ENCODE results near the gene ST8SIA1. TPM values are rescaled to one million over a fixed set of nuclear protein-coding genes. Genes with fewer than 3 reads are reported as not detected.

The ST8SIA1 gene
- total RNA-seq, 2 experiments from 2014 or later: not detected

DNA sequence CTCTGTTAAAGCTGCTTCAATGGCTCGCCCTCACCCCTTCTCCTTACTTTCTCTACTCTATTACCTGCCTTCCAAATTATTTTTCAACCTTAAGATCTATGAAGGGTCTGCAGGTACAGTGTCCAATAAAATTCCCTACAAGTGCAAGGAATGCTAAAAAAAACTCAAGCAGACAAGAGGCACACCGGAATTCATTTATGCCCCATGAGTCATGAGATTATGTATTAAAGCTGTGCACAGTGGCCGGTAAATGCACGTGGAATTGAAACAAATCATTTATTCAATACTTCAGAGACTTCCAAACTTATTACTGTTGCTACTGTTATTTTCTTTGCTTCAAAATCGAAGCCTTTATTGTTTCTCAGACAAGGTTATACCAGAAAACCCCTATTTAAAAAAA is 68.4 kb downstream of the ST8SIA1 start:
- intact Hi-C loops (cut with micrococcal nuclease; ENCODE audit: unreplicated experiment): no loop called here
- H3K9me2 ChIP-seq (ENCODE audit: insufficient read depth, low read length): no peaks in the 10 kb centered on the region
- H3K4me2 ChIP-seq (ENCODE audit: low read length): no peak overlapping the region
- no peaks in the 10 kb centered on the region for H4K20me1 ChIP-seq (ENCODE audit: insufficient read depth, low read length)
- no peak overlapping the region for H3K27ac ChIP-seq (ENCODE audit: low read depth, low read length, poor library complexity, severe bottlenecking)
- no peak for DNase-seq (ENCODE audit: low spot score)
- no peaks in the 10 kb centered on the region for H3K79me2 ChIP-seq (ENCODE audit: insufficient read depth, low read depth, low read length)
- H3K9me3 ChIP-seq (ENCODE audit: low read length): no peaks in the 10 kb centered on the region
- BruUV-seq (replicated peaks): no TSS peak
- CTCF ChIA-PET (ENCODE audit: unreplicated experiment): no interaction called here
- POLR2A ChIA-PET: no interaction called here
- no peak overlapping the region for H2AFZ ChIP-seq (ENCODE audit: low read length)
- H3K4me1 ChIP-seq (ENCODE audit: insufficient read depth, low read length, poor library complexity, severe bottlenecking): no peaks in the 10 kb centered on the region
- H3K36me3 ChIP-seq (ENCODE audit: insufficient read depth, low read length): no peaks in the 10 kb centered on the region
- no peak for TF ChIP-seq EZH2phosphoT487 (IDR thresholded peaks at IDR 0.05; ENCODE audit: borderline replicate concordance, low read depth, low read length)
- TF ChIP-seq CTCF (conservative IDR thresholded peaks at IDR 0.05; ENCODE audit: low read length): no peak
- H3K4me3 ChIP-seq (ENCODE audit: low read depth, low read length, poor library complexity, severe bottlenecking): no peak overlapping the region

DNA sequence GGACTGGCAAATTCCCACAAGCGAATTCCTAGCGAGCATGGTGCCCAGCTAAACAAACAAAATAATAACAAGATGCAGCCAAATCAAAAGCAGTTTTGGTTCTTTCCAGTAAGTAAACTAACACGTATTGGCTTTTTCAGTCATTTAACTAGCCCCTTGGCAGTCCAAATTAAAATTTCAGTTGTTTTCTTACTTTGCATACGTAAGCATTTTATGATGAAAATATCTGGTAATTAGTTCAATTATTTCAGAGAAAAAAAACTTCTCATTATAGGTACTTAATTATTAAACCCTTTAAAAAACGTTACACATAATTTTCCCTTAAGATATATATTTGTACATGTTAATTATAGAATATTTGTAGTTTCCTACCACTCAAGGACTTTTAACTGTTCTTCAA is 70.1 kb downstream of the ST8SIA1 start:
- Histone ChIP-seq H3K36me3 (ENCODE audit: insufficient read depth, low read length) (no peaks in the 10 kb centered on the region), H4K20me1 (ENCODE audit: insufficient read depth, low read length) (no peaks in the 10 kb centered on the region), H2AFZ (ENCODE audit: low read length) (no peak overlapping the region), H3K9me3 (ENCODE audit: low read length) (no peaks in the 10 kb centered on the region), H3K79me2 (ENCODE audit: insufficient read depth, low read depth, low read length) (no peaks in the 10 kb centered on the region), H3K9me2 (ENCODE audit: insufficient read depth, low read length) (no peaks in the 10 kb centered on the region), H3K4me3 (ENCODE audit: low read depth, low read length, poor library complexity, severe bottlenecking) (no peak overlapping the region), H3K4me2 (ENCODE audit: low read length) (no peak overlapping the region), H3K27ac (ENCODE audit: low read depth, low read length, poor library complexity, severe bottlenecking) (no peak overlapping the region), H3K4me1 (ENCODE audit: insufficient read depth, low read length, poor library complexity, severe bottlenecking) (no peaks in the 10 kb centered on the region)
- TF ChIP-seq EZH2phosphoT487 (IDR thresholded peaks at IDR 0.05; ENCODE audit: borderline replicate concordance, low read depth, low read length): no peak
- no peak for TF ChIP-seq CTCF (conservative IDR thresholded peaks at IDR 0.05; ENCODE audit: low read length)
- ChIA-PET POLR2A (interaction anchor here (0.6 kb wide), 1 partner anchor 584 kb away, joined by 3 read pairs; no protein-coding TSS in a partner anchor), CTCF (ENCODE audit: unreplicated experiment) (no interaction called here)
- no peak for DNase-seq (ENCODE audit: low spot score)
- intact Hi-C loops (cut with micrococcal nuclease; ENCODE audit: unreplicated experiment): no loop called here
- no TSS peak for BruUV-seq (replicated peaks)

GRCh38 chr12:22262309-22262708 is 72.2 kb downstream of the ST8SIA1 start:
- TF ChIP-seq EZH2phosphoT487 (IDR thresholded peaks at IDR 0.05; ENCODE audit: borderline replicate concordance, low read depth, low read length): no peak
- TF ChIP-seq CTCF (conservative IDR thresholded peaks at IDR 0.05; ENCODE audit: low read length): no peak
- Histone ChIP-seq H3K9me3 (ENCODE audit: low read length) (no peaks in the 10 kb centered on the region), H3K4me3 (ENCODE audit: low read depth, low read length, poor library complexity, severe bottlenecking) (no peak overlapping the region), H4K20me1 (ENCODE audit: insufficient read depth, low read length) (no peaks in the 10 kb centered on the region), H2AFZ (ENCODE audit: low read length) (no peak overlapping the region), H3K36me3 (ENCODE audit: insufficient read depth, low read length) (no peaks in the 10 kb centered on the region), H3K79me2 (ENCODE audit: insufficient read depth, low read depth, low read length) (no peaks in the 10 kb centered on the region), H3K9me2 (ENCODE audit: insufficient read depth, low read length) (no peaks in the 10 kb centered on the region), H3K27ac (ENCODE audit: low read depth, low read length, poor library complexity, severe bottlenecking) (no peak overlapping the region), H3K4me1 (ENCODE audit: insufficient read depth, low read length, poor library complexity, severe bottlenecking) (no peaks in the 10 kb centered on the region), H3K4me2 (ENCODE audit: low read length) (no peak overlapping the region)
- intact Hi-C loops (cut with micrococcal nuclease; ENCODE audit: unreplicated experiment): no loop called here
- BruUV-seq (replicated peaks): no TSS peak
- POLR2A ChIA-PET: interaction anchor here (1.2 kb wide), 1 partner anchor 62 kb away, joined by 3 read pairs; no protein-coding TSS in a partner anchor
- no peak for DNase-seq (ENCODE audit: low spot score)
- CTCF ChIA-PET (ENCODE audit: unreplicated experiment): no interaction called here
